WTC11 (cell line): ENCODE results near the gene CLN5. TPM values are rescaled to one million over a fixed set of nuclear protein-coding genes. Genes with fewer than 3 reads are reported as not detected.

ENCODE experiments used
- ATAC-seq: fragments of 200-7000 bp; cut with Tn5 transposase; 2 replicates; pipeline ENCODE4 v1.10.0; 2021; ENCODE audit warnings: mild to moderate bottlenecking, moderate library complexity
- CTCF ChIA-PET: fragments of 300-600 bp; sonication (Branson Sonifier 250); formaldehyde crosslinking; loops from one replicate; lab custom pipeline; 2021; ENCODE audit warnings: antibody characterized with exemption; lab: Charles Lee
- POLR2A ChIA-PET: fragments of 350-600 bp; sonication (Branson Sonifier 250); formaldehyde crosslinking; loops from one replicate; lab custom pipeline; 2021; ENCODE audit warnings: antibody characterized with exemption; lab: Charles Lee
- DNase-seq: peaks from one replicate; pipeline ENCODE4 v3.0.0; 2021; ENCODE audit warnings: low spot score
- H3K27ac Mint-ChIP-seq: 2 replicates; pipeline ENCODE4 v1.8.0; 2021; ENCODE audit warnings: mixed read lengths
- H3K27me3 Mint-ChIP-seq: 2 replicates; pipeline ENCODE4 v1.8.0; 2021; ENCODE audit warnings: low read depth, mild to moderate bottlenecking, moderate library complexity, mixed read lengths
- H3K36me3 Mint-ChIP-seq: 2 replicates; pipeline ENCODE4 v1.8.0; 2021; ENCODE audit warnings: mixed read lengths
- H3K4me1 Mint-ChIP-seq: 2 replicates; pipeline ENCODE4 v1.8.0; 2022; ENCODE audit warnings: mixed read lengths
- H3K4me3 Mint-ChIP-seq: 2 replicates; pipeline ENCODE4 v1.8.0; 2021; ENCODE audit warnings: mild to moderate bottlenecking, moderate library complexity, mixed read lengths
- H3K9me3 Mint-ChIP-seq: 2 replicates; pipeline ENCODE4 v1.8.0; 2021; ENCODE audit warnings: mixed read lengths
- ATF1 ChIP-seq: sonication (generic); formaldehyde crosslinking; IDR thresholded peaks from 2 replicates; pipeline ENCODE4 v1.8.1; 2023; ENCODE audit warnings: mild to moderate bottlenecking, moderate library complexity, missing genetic modification reagents
- CBFB ChIP-seq: sonication (generic); formaldehyde crosslinking; IDR thresholded peaks from 2 replicates; pipeline ENCODE4 v1.8.1; 2022; ENCODE audit warnings: mild to moderate bottlenecking, low read depth, missing genetic modification reagents
- FOXP1 ChIP-seq: sonication (generic); formaldehyde crosslinking; IDR thresholded peaks from 2 replicates; pipeline ENCODE4 v1.8.0; 2022; ENCODE audit warnings: missing genetic modification reagents, mild to moderate bottlenecking, moderate library complexity, borderline replicate concordance
- GABPB1 ChIP-seq: sonication (generic); formaldehyde crosslinking; IDR thresholded peaks from 2 replicates; pipeline ENCODE4 v1.8.1; 2023; ENCODE audit warnings: mild to moderate bottlenecking, missing genetic modification reagents
- GRHL2 ChIP-seq: fragments of 250-450 bp; sonication (Bioruptor Pico); IDR thresholded peaks from 2 replicates; pipeline ENCODE4 v1.8.0; 2022; ENCODE audit warnings: mild to moderate bottlenecking, moderate library complexity; ENCODE audit not compliant: insufficient replicate concordance, severe bottlenecking
- HMGA2 ChIP-seq: fragments of 250-450 bp; sonication (Bioruptor Pico); IDR thresholded peaks from 2 replicates; pipeline ENCODE4 v1.4.0; 2021; ENCODE audit warnings: mild to moderate bottlenecking, moderate library complexity
- IRF1 ChIP-seq: sonication (generic); formaldehyde crosslinking; IDR thresholded peaks from 2 replicates; pipeline ENCODE4 v1.8.0; 2023; ENCODE audit warnings: missing genetic modification reagents
- IRF2 ChIP-seq: sonication (generic); formaldehyde crosslinking; IDR thresholded peaks from 2 replicates; pipeline ENCODE4 v1.8.0; 2022; ENCODE audit warnings: low read depth, missing genetic modification reagents, borderline replicate concordance
- JUN ChIP-seq: sonication (generic); formaldehyde crosslinking; IDR thresholded peaks from 2 replicates; pipeline ENCODE4 v1.8.0; 2023; ENCODE audit warnings: mild to moderate bottlenecking, missing genetic modification reagents
- MXD4 ChIP-seq: fragments of 250-450 bp; sonication (Bioruptor Pico); IDR thresholded peaks from 2 replicates; pipeline ENCODE4 v1.8.0; 2021; ENCODE audit warnings: mild to moderate bottlenecking, moderate library complexity, borderline replicate concordance
- NFATC4 ChIP-seq: fragments of 250-450 bp; sonication (Bioruptor Pico); IDR thresholded peaks from 2 replicates; pipeline ENCODE4 v1.9.0; 2021; ENCODE audit warnings: mild to moderate bottlenecking
- NFE2L1 ChIP-seq: sonication (generic); formaldehyde crosslinking; IDR thresholded peaks from 2 replicates; pipeline ENCODE4 v1.8.1; 2023; ENCODE audit warnings: missing genetic modification reagents
- NFYB ChIP-seq: sonication (generic); formaldehyde crosslinking; conservative IDR thresholded peaks from 2 replicates; pipeline ENCODE4 v1.8.0; 2022; ENCODE audit warnings: low read depth, missing genetic modification reagents
- NR2C2 ChIP-seq: sonication (generic); formaldehyde crosslinking; IDR thresholded peaks from 2 replicates; pipeline ENCODE4 v1.8.0; 2022; ENCODE audit warnings: mild to moderate bottlenecking, missing genetic modification reagents
- OVOL2 ChIP-seq: fragments of 250-450 bp; sonication (Bioruptor Pico); IDR thresholded peaks from 2 replicates; pipeline ENCODE4 v1.9.0; 2021; ENCODE audit warnings: mild to moderate bottlenecking, borderline replicate concordance
- PRRX2 ChIP-seq: fragments of 250-450 bp; sonication (Bioruptor Pico); IDR thresholded peaks from 2 replicates; pipeline ENCODE4 v1.8.0; 2021; ENCODE audit warnings: mild to moderate bottlenecking
- TCF7 ChIP-seq: sonication (generic); formaldehyde crosslinking; IDR thresholded peaks from 2 replicates; pipeline ENCODE4 v1.8.0; 2022; ENCODE audit warnings: mild to moderate bottlenecking, low read depth, missing genetic modification reagents, moderate library complexity
- USF1 ChIP-seq: sonication (generic); formaldehyde crosslinking; IDR thresholded peaks from 2 replicates; pipeline ENCODE4 v1.8.0; 2022; ENCODE audit warnings: mild to moderate bottlenecking, missing genetic modification reagents
- ZNF138 ChIP-seq: sonication (generic); formaldehyde crosslinking; conservative IDR thresholded peaks from 2 replicates; pipeline ENCODE4 v1.8.1; 2022; ENCODE audit warnings: mild to moderate bottlenecking, moderate library complexity, missing genetic modification reagents
- ZNF232 ChIP-seq: sonication (generic); formaldehyde crosslinking; IDR thresholded peaks from 2 replicates; pipeline ENCODE4 v1.8.0; 2022; ENCODE audit warnings: mild to moderate bottlenecking, missing genetic modification reagents
- ZNF263 ChIP-seq: sonication (generic); formaldehyde crosslinking; IDR thresholded peaks from 2 replicates; pipeline ENCODE4 v1.8.1; 2022; ENCODE audit warnings: low read depth, mild to moderate bottlenecking, moderate library complexity, missing genetic modification reagents
- ZNF396 ChIP-seq: fragments of 250-450 bp; sonication (Bioruptor Pico); IDR thresholded peaks from 2 replicates; pipeline ENCODE4 v1.8.0; 2021; ENCODE audit warnings: mild to moderate bottlenecking, moderate library complexity, borderline replicate concordance
- ZNF671 ChIP-seq: fragments of 250-450 bp; sonication (Bioruptor Pico); IDR thresholded peaks from 2 replicates; pipeline ENCODE4 v1.8.0; 2021; ENCODE audit warnings: mild to moderate bottlenecking
- total RNA-seq: library from RNA; stranded (reverse); gene quantifications from 3 replicates; pipeline ENCODE4 v1.2.3, GENCODE V29; 2021
- TF ChIP-seq, protein P1 (sequence below): sonication (generic); formaldehyde crosslinking; conservative IDR thresholded peaks from 2 replicates; pipeline ENCODE4 v1.8.1; 2023; ENCODE audit warnings: mild to moderate bottlenecking, low read depth, missing genetic modification reagents, moderate library complexity
- TF ChIP-seq, protein P2 (sequence below): sonication (generic); formaldehyde crosslinking; IDR thresholded peaks from 2 replicates; pipeline ENCODE4 v1.8.1; 2022; ENCODE audit warnings: mild to moderate bottlenecking, moderate library complexity, missing genetic modification reagents
- TF ChIP-seq, protein P3 (sequence below): sonication (generic); formaldehyde crosslinking; IDR thresholded peaks from 2 replicates; pipeline ENCODE4 v1.8.0; 2022; ENCODE audit warnings: mild to moderate bottlenecking, missing genetic modification reagents
- TF ChIP-seq, protein P4 (sequence below): sonication (generic); formaldehyde crosslinking; IDR thresholded peaks from 2 replicates; pipeline ENCODE4 v1.8.0; 2022; ENCODE audit warnings: mild to moderate bottlenecking, missing genetic modification reagents

Gene CLN5
- total RNA-seq, 1 experiment from 2014 or later, result 9.2 TPM

- TF ChIP-seq, protein P1, sequence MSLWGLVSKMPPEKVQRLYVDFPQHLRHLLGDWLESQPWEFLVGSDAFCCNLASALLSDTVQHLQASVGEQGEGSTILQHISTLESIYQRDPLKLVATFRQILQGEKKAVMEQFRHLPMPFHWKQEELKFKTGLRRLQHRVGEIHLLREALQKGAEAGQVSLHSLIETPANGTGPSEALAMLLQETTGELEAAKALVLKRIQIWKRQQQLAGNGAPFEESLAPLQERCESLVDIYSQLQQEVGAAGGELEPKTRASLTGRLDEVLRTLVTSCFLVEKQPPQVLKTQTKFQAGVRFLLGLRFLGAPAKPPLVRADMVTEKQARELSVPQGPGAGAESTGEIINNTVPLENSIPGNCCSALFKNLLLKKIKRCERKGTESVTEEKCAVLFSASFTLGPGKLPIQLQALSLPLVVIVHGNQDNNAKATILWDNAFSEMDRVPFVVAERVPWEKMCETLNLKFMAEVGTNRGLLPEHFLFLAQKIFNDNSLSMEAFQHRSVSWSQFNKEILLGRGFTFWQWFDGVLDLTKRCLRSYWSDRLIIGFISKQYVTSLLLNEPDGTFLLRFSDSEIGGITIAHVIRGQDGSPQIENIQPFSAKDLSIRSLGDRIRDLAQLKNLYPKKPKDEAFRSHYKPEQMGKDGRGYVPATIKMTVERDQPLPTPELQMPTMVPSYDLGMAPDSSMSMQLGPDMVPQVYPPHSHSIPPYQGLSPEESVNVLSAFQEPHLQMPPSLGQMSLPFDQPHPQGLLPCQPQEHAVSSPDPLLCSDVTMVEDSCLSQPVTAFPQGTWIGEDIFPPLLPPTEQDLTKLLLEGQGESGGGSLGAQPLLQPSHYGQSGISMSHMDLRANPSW (CRISPR knock-in tag), result no peak
- TF ChIP-seq NFYB (no peak), NFATC4 (no peak), GRHL2 (CRISPR knock-in tag) (no peak), ZNF138 (CRISPR knock-in tag) (no peak), NFE2L1 (no peak), ZNF232 (CRISPR knock-in tag) (no peak), JUN (CRISPR knock-in tag) (no peak), OVOL2 (no peak), CBFB (CRISPR knock-in tag) (no peak), ZNF396 (CRISPR knock-in tag) (no peak)
- TF ChIP-seq, protein P2, sequence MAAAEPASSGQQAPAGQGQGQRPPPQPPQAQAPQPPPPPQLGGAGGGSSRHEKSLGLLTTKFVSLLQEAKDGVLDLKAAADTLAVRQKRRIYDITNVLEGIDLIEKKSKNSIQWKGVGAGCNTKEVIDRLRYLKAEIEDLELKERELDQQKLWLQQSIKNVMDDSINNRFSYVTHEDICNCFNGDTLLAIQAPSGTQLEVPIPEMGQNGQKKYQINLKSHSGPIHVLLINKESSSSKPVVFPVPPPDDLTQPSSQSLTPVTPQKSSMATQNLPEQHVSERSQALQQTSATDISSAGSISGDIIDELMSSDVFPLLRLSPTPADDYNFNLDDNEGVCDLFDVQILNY (CRISPR knock-in tag), result no peak
Measured at GRCh38 chr13:76971215-76971614, 20.7 kb upstream of the CLN5 start (continued).

DNA sequence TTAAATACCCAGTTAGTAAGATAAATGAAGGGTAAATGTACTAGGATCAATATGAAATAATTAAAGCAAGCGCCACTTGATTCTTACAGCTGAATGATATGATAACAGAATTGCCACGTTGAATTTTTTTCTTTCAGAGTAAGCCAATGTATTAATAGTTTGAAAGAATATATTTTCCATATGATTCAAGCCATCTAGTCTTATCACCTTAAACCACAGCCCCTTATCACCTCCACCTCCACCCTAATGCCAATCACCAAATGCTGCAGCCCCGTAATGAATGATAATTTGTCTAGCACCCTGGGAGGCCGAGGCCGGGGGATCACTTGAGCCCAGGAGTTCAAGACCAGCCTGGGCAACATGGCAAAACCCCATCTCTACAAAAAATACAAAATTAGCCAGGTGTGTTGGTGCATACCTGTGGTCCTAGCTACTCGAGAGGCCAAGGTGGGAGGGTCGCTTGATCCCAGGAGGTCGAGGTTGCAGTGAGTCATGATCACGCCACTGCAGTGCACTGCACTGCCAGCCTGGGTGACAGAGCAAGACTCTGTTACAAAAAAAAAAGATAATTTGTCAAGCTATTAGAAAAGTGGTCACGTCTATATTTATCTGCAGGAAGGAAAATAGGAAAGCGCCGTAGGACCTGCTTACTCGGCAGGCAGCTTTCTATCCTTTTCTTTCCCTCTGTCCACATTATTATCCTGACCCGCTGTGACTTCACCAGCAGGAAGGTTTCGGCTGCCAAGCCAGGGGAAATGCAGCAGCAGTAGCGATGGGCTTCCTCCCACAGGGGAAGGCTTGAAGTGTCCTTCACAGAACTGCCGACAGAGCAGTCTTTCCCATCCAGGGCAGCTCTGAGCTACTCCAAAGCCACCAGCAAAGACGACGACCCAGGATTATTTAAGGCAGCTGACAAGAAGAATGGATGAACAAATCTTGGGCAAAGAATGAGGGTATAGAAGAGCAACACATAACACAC lies 19.7 kb upstream of the CLN5 start:
- Mint-ChIP-seq H3K9me3 (peaks cover 4% of the 10 kb centered on the region; the same call in 1 of the 2 replicates), H3K27ac (peak overlapping the region; percentile 36; the same call in 1 of the 2 replicates), H3K36me3 (no peaks in the 10 kb centered on the region), H3K27me3 (no peaks in the 10 kb centered on the region), H3K4me3 (no peak overlapping the region), H3K4me1 (peaks cover 21% of the 10 kb centered on the region)
- DNase-seq (no peak), ATAC-seq (peak; percentile 48)
- CTCF ChIA-PET, result interaction anchor here (1.2 to 3.9 kb wide), 2 partner anchors 8 to 15 kb away, joined by 3 to 19 read pairs; no protein-coding TSS in a partner anchor
- POLR2A ChIA-PET, result no interaction called here
- TF ChIP-seq, protein P3, sequence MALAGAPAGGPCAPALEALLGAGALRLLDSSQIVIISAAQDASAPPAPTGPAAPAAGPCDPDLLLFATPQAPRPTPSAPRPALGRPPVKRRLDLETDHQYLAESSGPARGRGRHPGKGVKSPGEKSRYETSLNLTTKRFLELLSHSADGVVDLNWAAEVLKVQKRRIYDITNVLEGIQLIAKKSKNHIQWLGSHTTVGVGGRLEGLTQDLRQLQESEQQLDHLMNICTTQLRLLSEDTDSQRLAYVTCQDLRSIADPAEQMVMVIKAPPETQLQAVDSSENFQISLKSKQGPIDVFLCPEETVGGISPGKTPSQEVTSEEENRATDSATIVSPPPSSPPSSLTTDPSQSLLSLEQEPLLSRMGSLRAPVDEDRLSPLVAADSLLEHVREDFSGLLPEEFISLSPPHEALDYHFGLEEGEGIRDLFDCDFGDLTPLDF (CRISPR knock-in tag), result no peak
- no peak for TF ChIP-seq PRRX2 (CRISPR knock-in tag)
- no peak for TF ChIP-seq MXD4 (CRISPR knock-in tag)
- TF ChIP-seq ZNF671 (CRISPR knock-in tag), result no peak
- no peak for TF ChIP-seq OVOL2
- no peak for TF ChIP-seq USF1 (CRISPR knock-in tag)
- TF ChIP-seq NFATC4, result no peak
- no peak for TF ChIP-seq IRF1
- no peak for TF ChIP-seq TCF7 (CRISPR knock-in tag)
- TF ChIP-seq ZNF263, result no peak
- TF ChIP-seq FOXP1, result no peak
- no peak for TF ChIP-seq IRF2 (CRISPR knock-in tag)
- TF ChIP-seq GABPB1 (CRISPR knock-in tag), result no peak
- TF ChIP-seq HMGA2 (CRISPR knock-in tag), result no peak
- no peak for TF ChIP-seq ATF1 (CRISPR knock-in tag)
- TF ChIP-seq, protein P4, sequence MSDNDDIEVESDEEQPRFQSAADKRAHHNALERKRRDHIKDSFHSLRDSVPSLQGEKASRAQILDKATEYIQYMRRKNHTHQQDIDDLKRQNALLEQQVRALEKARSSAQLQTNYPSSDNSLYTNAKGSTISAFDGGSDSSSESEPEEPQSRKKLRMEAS (CRISPR knock-in tag), result no peak
- TF ChIP-seq NR2C2, result no peak
- TF ChIP-seq, protein P1 (CRISPR knock-in tag), result no peak
